Hematopoietic multipotent progenitor cell treated with erythropoietin and hydrocortisone succinate and interleukin-3 and kit ligand, for 6 days (in vitro differentiated cells): ENCODE measurements around the gene ANG.
A peak's percentile ranks its signal among the peaks of the same experiment; 100 is the strongest.
"Not testable (repeated sequence)": the region's sequence is repeated elsewhere in the genome, so short reads cannot be mapped to it uniquely, and the experiment has no call there.

Experiments used
- DNase-seq: peaks from one replicate; pipeline ENCODE4 v3.0.0-alpha.2; 2015

ANG gene

GRCh38 chr14:20688167-20688839 is at the start of gene ANG:
ANG (plus strand) TSS chr14:20688764; CDS start chr14:20693565, 4,801 bp downstream.
- DNase-seq, result no peak

- DNase-seq, result no peak
These were observed 47.0 kb upstream of the ANG start, which contains the start of gene OR6S1 for GRCh38 chr14:20641591-20641990. OR6S1 (minus strand) TSS chr14:20641691; CDS start chr14:20641691, 0 bp downstream.

DNA sequence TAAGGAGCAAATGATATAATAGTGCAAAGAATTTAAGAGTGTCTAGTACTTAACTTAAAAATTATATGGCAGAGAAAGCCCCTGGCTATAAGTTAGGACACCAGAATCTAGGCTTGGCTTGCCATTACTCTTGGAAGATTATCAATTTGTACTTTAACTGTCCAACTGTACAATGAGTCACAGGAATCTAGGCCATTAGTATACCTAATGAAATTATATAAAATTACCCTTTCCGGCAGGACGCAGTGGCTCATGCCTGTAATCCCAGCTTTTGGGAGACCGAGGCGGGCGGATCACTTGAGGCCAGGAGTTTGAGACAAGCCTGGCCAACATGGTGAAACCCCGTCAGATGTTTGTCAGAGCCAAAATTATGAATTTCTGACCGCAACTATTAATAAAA is 46.4 kb upstream of the ANG start:
- DNase-seq, result no peak

DNA sequence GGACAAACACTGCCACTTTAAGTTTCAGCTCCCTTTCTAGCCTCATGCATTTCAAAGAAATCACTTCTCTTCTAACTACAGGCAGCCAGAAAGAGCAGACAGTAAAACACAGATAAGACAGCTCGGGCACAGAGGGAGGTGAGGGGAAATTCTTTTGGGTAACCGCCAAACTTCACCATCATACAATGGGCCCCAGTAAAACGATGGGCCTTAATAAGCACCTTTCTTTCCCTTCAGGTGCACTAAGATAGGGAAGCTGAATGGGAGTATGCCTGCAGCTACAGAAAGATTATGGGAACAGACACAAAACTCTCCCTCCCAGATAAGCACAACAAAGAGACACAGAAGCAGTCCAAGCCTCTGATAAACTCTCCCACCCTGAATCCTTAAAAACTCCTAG is 45.8 kb upstream of the ANG start:
- peak; percentile 61 for DNase-seq

- no peak for DNase-seq
These were observed 44.0 kb upstream of the ANG start for GRCh38 chr14:20644520-20644919.

GRCh38 chr14:20645481-20645880 is 43.1 kb upstream of the ANG start:
- DNase-seq, result no peak

DNA sequence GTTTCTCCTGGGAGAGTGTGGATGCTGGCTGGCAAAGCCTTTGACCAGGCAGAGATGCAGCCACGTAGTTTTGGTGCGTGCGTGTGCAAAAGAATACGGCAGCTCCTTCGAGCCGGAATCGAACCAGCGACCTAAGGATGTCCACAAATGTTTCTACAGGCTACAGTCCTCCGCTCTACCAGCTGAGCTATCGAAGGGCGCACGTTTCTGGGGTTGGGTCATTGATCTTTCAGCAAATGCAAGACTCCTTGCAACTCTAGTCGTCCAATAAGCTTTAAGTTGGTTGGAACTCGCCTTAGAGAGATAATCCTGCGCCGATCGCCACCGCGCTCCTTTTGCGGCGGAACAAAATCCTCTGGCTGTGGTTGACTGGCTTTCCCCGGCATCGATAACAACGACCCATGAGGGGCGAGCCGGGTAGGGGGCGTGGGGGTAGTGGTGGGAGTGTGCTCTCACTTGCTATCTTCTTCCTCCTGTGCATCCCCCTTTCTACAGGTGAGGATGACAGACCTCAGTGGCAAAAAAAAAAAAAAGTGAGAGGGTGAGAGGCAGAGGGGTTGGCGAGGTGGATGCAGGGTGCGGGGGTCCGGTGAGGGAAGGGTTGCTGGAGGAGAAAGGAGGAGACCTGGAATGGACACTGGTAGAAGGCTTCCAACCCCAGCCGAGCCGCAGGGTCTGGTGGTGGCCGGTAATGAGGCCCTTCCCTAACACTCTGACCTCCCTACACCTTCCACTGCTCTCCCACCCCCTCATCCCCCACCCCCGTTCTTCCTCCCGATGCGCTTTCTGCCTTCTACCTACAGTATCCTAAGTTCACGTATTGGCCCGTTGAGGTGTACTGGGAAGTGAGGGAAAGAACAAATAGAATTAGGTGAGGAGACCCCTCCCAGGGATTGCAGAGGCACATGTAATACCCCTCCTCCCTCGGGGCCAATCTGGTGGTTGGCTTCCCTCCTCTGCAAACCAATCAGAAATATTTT is 35.3 kb upstream of the ANG start:
- DNase-seq, result peak; percentile 82

- DNase-seq, result no peak
These were observed 32.7 kb upstream of the ANG start for GRCh38 chr14:20655851-20656250.

- DNase-seq, result no peak
These were observed 32.3 kb upstream of the ANG start for GRCh38 chr14:20656274-20656673.

DNA sequence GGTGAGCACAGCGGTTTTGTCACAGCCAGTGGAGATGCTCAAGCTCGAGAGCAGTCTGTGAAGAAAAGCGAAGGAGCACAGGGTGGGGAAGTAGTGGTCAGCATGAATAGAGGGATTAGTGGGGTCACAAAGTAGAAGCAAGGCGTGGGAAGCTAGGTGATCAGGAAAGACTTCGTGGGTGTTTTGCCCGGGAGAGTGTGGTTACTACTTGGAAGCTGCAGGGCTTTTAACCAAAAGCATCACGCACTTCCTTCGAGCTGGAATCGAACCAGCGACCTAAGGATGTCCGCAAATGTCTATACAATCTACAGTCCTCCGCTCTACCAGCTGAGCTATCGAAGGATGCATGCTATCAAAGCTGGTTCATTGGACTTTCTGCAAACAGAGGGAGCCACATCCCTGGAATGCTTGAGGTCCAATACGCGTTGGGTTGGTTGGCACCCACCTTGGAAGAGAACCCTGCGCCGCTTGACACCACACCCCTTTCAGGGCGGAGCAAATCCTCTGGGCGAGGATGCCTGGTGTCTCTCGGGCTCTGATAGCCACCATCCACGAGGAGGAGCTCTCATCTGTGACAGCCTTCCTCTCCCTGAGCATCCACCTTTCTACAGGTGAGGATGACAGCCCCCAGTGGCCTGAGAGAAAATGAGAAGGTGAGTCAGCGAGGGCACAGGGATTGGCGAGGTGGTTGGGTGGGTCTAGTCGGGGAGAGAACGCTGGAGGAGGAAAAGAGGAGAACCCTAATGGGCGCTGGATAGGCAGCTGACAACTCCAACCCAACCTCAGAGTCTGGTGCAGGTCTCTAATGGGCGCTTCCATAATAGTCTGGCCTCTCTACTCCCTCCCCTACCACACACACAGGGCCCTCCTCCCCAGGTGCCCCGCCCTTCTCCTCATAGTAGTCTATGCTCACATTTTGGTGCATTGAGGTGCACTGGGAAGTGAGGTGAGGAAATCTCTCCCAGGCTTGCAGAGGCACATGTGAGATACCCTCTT is 31.1 kb upstream of the ANG start:
- DNase-seq, result peak; percentile 63

- DNase-seq, result no peak
These were observed 30.3 kb upstream of the ANG start for GRCh38 chr14:20658246-20658645.

- DNase-seq, result no peak
These were observed 29.2 kb upstream of the ANG start for GRCh38 chr14:20659336-20659735.

DNA sequence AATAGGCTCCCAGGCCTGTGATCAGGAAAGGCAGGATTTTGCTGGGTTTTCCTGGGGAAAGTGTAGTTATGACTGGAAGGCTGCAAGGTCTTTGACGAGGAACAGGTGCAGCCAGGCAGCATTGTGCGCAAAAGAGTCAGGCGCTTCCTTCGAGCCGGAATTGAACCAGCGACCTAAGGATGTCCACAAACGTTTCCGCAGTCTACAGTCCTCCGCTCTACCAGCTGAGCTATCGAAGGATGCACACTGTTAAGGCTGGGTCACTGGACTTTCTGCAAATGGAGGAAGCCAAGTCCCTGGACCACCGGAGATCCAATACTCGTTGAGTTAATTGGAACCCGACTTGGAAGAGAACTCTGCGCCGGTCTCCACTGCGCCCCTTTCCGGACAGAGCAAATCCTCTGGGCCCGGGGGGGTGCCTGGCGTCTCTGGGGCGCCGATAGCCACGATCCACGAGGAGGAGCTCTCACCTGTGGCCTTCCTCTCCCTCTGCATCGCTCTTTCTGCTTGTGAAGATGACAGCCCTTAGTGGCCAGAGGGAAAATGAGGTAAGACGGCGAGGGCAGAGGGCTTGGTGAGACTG is 28.7 kb upstream of the ANG start:
- DNase-seq, result no peak

DNA sequence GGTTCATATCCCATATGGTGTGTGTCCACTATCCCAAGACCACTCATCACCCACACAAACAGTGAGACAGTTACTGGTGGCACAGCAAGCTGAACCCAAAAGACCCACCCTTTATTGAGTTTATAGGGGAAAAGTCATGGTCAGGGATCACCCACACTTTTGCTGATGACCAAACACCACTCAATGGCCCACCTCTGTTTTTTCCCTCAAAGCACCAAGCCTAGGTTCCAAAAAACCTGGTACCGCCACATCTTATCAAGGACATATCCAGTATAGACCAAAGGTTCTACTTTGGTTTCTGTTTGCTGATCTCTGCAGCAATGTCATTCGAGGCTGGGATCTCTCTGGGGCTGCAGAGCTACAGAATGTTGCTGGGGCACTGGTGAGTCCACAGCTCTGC is 27.4 kb upstream of the ANG start:
- no peak for DNase-seq

DNA sequence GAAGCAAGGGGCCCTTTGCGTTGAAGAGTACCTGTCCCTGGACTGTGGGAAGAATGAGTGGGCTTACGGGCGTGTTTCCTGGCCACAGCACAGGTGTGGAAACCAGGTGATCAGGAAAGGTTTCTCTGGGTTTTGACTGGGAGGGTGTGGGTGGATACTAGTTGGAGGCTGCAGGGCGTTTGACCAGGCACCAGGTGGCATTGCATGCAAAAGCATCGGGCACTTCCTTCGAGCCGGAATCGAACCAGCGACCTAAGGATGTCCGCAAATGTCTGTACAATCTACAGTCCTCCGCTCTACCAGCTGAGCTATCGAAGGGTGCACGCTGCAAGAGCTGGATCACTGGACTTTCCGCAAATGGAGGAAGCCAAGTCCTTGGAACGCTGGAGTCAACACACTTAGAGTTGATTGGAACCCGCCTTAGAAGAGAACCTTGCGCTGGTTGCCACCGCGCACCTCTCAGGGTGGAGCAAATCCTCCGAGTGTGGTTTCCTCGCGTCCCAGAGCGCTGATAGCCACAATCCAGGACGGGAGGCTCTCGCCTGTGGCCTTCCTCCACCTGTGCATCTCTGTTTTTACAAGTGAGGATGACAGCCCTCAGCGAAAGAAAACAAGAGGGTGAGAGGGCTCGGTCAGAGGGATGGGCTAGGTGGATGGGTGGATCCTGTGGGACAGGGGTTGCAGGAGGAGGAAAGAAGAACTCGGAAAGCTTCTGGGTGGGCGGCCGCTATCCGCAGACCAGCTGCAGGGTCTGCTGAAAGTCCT is 25.4 kb upstream of the ANG start:
- peak; percentile 86 for DNase-seq

DNA sequence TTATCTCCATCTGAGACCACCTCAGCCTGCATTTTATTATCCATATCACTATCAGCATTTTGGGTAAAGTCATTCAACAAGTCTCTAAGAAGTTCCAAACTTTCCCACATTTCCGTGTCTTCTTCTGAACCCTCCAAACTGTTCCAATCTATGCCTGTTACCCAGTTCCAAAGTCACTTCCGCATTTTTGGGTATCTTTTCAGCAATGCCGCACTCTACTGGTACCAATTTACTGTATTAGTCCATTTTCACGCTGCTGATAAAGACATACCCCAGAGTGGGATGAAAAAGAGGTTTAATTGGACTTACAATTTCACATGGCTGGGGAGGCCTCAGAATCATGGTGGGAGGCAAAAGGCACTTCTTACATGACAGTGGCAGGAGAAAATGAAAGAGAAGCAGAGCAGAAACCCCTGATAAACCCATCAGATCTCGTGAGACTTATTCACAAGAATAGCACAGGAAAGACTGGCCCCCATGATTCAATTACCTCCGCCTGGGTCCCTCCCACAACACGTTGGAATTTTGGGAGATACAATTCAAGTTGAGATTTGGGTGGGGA is 22.1 kb upstream of the ANG start:
- DNase-seq, result not testable (repeated sequence)

GRCh38 chr14:20667957-20668356 is 20.6 kb upstream of the ANG start:
- DNase-seq, result no peak

DNA sequence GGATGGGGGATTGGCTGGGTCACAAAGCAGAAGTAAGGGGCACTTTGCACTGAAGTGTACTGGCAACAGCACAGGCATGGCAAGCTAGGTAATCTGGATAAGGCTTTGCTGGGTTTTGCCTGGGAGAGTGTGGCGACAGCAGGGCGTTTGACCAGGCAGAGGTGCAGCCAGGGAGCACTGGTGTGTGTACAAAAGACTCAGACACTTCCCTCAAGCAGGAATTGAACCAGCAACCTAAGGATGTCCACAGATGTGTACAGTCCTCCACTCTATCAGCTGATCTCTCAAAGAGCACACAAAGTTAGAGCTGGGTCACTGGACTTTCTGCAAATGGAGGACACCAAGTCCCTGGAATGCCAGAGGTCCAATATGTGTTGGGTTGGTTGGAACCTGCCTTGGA is 19.6 kb upstream of the ANG start:
- no peak for DNase-seq

DNA sequence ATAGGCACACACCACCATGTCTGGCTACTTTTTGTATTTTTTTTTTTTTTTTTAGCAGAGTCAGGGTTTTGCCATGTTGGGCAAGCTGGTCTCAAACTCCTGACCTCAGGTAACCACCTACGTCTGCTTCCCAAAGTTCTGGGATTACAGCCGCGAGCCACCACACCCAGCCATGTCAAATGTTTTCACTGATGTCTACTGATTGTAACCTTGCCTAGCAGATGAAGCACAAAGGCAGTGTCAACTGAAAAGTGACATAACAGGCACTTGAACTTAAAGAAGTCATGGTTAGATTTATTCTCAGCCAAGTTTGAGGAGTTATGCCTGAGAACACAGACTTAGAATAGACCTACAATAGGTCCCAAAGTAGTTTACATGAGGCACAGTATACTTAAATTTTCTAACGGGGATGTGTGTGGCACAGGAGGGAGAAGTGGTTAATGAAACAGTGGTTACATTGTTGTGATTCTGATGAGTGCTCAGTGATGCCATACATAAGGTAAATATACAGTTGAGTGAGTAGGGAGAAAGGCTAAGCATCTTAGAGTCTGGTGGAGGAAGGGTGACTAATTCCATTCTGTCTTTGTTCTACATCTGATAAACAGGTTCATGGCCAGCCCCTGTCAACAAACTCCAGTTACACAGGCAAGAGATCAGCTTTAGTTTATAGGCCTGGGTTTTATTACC is 16.8 kb upstream of the ANG start:
- DNase-seq, result no peak

- no peak for DNase-seq
These were observed 12.9 kb upstream of the ANG start for GRCh38 chr14:20675669-20676068.

- DNase-seq, result no peak
These were observed 12.5 kb upstream of the ANG start for GRCh38 chr14:20676072-20676471.
